T47D (cell line): ENCODE results near the gene GRPEL1.
A peak's percentile ranks its signal among the peaks of the same experiment; 100 is the strongest.

ENCODE experiments used
- DNase-seq, 2 experiments: peaks; one replicate each; pipeline versions ENCODE4 v3.0.0 to v3.0.0-alpha.2; 2011 to 2012; ENCODE audit warnings: low read depth in 1 of 2, low spot score in 1 of 2
- JUND ChIP-seq: IDR thresholded peaks from 2 replicates; pipeline ENCODE4 v1.6.1; 2012; ENCODE audit warnings: low read depth
- in situ Hi-C: cut with HindIII; loops from 2 replicates; pipeline ENCODE4 v1.10.0; 2016; ENCODE audit warnings: low sequenced_read_pairs, low pct_unique_long_range_greater_than_20kb

Gene GRPEL1

GRCh38 chr4:7068279-7068842 lies 497 bp upstream of the GRPEL1 start:
- no peak for TF ChIP-seq JUND
- in situ Hi-C loops = no loop called here
- DNase-seq = no peak

DNA sequence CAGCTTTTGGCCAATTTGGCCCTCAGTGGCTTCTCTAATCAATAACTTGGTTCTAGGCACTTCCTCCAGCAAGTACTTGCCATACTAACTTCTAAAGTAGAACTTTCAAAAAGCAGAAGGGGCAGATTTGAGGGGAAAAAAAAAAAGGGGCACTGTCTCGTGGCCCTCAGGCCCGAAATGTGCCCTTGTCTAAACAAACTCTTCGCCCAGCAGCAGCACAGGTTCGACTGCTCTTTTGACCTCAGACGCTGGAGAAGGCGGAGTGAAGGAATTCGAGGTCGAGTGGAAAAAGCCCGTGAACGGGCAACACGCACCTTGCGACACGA lies 775 bp downstream of the GRPEL1 start:
- peak in 1 of 2 experiments; percentile 52 for DNase-seq
- no peak for TF ChIP-seq JUND
- in situ Hi-C loops = no loop called here

DNA sequence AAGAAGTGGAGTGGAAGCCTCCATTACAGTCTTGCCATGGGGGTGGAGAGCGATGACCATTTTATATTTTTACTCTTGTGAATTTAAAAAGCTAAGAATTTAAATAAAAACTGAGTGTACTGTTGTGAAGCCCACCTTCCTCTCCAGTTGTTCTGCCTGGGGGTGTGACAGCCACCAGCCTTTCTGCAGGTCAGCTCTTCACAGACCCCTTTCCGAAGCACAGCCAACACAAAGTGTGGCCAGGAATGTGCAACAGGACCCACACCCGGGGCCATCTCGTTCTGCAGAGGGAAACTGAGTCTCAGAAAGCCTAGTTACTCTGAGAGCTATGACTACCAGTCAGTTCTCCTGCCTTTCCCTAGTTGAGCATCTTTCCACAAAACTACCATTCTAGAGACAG lies 1.4 kb downstream of the GRPEL1 start:
- no peak for TF ChIP-seq JUND
- no peak for DNase-seq
- in situ Hi-C loops = no loop called here

GRCh38 chr4:7066006-7066405 lies 1.9 kb downstream of the GRPEL1 start:
- DNase-seq = no peak
- in situ Hi-C loops = no loop called here
- no peak for TF ChIP-seq JUND

DNA sequence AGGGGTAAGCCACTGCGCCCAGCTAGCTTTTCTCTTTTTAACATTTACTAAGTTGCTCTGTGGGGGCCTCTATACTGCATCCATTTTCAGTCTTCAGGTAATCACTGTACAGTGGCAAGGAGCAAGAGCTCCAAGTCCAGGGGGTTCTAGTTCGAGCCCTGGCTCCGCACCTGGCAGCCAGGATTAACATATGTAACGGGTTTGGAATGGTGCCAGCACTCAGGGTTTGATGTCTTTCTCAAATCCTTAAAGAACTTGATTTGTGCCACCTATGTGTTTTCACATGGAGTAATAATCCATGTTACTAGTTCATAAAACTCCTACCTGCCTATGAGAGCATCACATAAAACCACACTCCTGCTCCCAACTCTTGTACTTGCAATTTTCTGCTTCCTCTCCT lies 4.5 kb downstream of the GRPEL1 start:
- DNase-seq = no peak
- in situ Hi-C loops = no loop called here
- TF ChIP-seq JUND = no peak

DNA sequence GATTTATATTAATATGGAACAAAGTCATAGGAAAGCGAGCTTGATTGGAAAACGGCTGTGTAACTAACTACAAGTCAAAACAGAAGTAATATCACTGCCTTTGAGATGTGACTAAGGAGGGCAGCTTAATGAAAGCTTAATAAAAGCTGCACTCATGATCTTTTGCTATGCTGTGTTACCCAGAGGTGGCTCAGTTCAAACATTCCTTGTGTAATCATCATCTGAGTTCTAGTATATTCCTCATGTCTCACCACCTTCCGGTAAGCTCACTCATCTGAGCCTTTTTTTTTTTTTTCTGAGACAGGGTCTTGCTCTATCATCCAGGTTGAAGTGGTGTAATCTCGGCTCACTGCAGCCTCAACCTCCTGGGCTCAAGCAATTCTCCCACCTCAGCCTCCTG lies 5.0 kb downstream of the GRPEL1 start:
- no peak for TF ChIP-seq JUND
- in situ Hi-C loops = no loop called here
- DNase-seq = no peak

DNA sequence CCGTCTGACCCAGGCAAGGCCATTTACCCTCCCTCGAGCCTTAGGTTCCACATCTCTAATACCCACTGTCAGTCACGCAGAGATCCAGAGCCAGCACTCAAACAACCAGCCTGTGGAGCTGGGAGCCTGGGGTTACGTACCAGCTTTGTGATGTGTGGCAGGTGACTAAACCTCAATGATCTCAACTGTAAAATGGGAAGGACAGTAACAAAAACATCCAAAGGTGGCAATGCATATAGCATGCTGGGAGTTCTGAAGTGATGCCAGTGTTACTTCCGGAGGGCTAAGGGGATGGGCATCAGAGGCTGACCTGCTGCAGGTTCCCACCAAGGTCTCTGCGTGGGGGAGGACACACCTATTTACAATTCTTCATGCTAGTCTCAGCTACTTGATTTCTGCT lies 6.0 kb downstream of the GRPEL1 start:
- in situ Hi-C loops = no loop called here
- TF ChIP-seq JUND = no peak
- no peak for DNase-seq

GRCh38 chr4:7060346-7061150 lies 7.3 kb downstream of the GRPEL1 start:
- TF ChIP-seq JUND = no peak
- in situ Hi-C loops = no loop called here
- DNase-seq = no peak

GRCh38 chr4:7059662-7060061 lies 8.2 kb downstream of the GRPEL1 start:
- no peak for DNase-seq
- in situ Hi-C loops = no loop called here
- TF ChIP-seq JUND = no peak

DNA sequence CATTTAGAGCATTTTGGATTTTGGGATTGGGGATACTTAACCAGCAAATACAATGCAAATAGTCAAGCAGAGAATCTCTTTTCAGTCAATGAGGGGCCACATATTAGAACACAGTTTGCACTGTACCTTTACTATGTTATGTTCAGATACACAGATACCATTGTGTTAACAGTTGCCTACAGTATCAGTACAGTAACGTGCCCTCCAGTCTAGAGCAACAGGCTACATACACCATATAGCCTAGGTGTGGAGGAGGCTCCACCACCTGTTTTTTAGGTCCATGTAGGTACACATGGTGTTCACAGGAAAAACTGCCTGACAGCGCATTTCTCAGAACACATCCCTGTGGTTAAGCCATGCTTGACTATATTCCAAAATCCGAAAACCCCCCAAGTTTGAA lies 9.1 kb downstream of the GRPEL1 start:
- in situ Hi-C loops = no loop called here
- no peak for TF ChIP-seq JUND
- DNase-seq = no peak

- TF ChIP-seq JUND = no peak
- in situ Hi-C loops = no loop called here
- DNase-seq = no peak
Observed at GRCh38 chr4:7055990-7056325, 11.9 kb downstream of the GRPEL1 start.

DNA sequence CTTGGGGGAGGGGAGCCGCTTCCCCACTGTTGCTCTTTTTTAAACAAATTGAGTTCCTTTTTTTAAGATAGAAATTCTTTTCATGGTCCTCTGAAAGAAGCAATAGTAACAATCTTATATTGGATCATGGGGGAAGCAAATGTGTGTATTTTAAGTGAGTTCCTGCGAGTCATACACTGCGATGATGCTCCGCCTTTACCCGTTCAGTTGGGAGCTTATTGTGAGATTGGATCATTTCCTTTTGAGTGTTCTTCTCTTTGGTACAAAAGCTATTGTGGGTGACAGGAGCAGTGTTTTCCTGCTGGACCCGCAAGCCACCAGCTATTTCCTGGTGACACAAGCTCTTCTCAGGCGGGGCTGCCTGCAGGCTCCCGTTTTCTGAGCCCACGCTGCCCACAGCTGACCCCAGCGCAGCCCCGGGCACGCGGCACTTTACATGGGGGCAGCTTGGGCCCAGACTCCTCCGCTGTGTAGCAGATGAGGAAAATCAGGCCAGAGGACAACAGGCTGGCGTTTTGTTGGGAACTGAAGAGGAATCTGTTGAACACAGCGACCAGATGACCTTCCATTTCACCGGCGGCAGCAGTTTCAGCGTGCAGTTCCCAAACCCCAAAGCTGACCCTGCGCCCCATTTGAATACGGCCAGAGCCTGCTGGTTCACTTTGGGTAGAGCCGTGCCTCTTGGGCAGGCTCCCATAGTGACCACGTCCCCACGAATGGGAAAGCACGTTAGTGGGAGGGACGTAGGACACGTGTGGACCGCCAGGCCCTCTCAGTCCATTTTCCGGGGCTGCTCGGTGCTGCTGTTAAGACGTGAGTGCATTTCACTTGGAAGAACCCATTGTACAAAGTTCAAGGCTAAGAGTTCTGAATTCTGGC lies 12.5 kb downstream of the GRPEL1 start:
- TF ChIP-seq JUND = no peak
- DNase-seq = no peak
- in situ Hi-C loops = no loop called here

GRCh38 chr4:7054106-7054880 lies 13.6 kb downstream of the GRPEL1 start:
- no peak for TF ChIP-seq JUND
- DNase-seq = no peak
- in situ Hi-C loops = no loop called here
